NCI-H446 (cell line): ENCODE results near the gene KRT75.

Experiments
- DNase-seq, 2 experiments: peaks; one replicate each; lab custom pipeline; 2025; lab: John Stamatoyannopoulos, UW

KRT75 gene

DNA sequence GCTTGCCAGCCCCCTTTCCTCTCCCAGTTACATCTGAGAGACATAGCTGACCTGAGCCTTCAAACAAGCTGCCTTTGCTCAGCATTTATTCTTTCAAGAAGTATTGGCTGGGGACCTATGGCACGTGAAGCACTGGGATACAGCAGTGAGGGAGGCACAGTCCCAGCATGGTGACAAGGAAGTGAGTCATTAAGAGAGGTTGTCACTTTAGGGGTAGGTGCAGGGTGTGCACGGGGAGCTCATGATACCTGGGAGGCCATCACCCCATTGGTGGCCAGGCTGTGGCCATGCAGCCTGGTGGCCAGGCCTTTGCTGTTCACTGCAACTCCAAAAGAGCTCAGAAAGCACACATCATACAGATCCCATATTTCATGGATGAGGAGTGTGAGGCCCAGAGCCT lies 5.7 kb upstream of the KRT75 start:
- no peak for DNase-seq

DNA sequence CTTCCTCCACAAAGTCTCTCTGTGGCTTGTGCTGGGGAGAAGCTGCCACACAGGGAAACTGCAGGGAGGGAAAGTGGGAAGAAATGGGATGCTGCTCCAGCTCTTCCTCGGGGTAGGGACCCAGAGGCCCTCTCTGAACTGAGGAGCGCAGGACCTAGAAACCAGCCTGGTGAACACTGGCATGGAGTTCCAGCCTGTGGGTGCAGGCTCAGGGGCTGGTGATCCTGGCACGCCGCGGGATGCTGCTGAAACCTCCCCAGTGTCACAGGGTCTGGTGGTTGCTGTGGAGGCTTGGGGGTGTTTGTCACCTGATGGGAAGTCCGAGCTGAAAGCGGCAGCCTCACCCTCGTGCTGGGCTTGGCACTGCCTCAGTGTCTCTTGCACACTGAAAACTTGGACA lies 5.2 kb upstream of the KRT75 start:
- no peak for DNase-seq

DNA sequence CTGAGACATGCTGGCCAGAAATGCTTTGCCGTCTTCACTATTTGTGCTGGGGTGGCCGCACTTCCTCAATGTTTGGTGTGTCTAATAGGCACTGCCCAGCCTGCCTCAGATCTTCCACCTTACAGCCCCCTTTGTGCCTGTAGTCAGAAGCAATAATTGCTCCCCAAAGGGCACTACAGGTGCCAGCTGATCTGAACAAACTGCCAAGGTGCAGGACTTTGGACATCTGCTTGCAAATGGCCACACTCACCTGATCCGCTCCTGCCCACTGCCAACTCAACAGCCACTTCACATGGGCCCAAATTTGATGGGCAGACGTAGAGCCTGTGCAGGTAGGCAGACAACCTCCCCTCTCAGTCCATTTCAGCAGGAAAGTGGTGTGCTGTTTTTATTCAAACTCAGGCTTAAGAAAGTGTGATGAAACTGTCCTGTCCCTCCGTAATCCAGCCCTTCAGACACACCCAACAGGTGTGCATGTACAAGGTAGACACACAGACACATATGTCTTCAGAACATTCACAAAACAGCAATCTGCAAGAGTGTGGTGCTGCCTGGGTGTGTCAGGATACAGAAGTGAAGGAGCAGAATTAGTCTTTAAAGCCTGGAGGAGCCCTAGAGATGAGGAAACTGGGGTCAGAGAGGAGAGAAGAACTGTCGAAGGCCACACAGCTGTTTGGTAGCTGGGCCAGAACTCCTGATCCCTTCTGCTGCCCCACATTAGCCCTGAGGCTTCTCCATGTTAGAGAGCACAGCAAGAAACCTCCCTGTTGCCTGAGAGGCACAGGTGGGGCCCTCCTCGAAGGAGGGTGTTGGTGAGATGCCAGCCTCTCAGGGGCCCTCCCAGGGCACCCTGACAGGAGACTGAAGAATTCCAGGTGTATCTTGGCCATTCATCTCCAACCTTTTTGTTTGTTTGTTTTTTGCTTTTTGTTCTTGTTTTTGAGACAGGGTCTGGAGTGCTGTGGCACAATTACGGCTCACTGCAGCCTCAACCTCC lies 4.4 kb upstream of the KRT75 start:
- no peak for DNase-seq

DNA sequence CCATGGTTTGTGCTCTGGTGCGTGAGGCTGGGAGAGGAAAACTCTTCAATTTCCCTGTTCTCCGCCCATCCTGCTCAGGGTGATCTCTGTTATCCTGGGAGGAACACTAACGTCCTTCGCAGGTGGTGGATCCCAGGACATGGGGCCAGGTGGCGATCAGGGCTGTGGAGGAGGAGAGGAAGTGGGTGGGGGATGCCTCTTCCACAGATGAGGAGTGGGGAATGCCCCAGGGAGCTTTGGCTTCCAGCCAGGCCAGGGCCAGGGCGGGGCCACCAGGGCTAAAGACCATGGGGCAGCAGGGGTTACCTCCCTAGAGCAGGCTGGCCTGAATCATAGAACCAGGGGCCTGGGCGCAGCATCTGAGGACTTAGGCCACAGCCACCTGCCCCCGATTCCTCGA lies 3.3 kb upstream of the KRT75 start:
- no peak for DNase-seq

GRCh38 chr12:52436828-52437474 lies 2.8 kb upstream of the KRT75 start:
- DNase-seq, result no peak

- DNase-seq, result no peak
These were observed 2.0 kb upstream of the KRT75 start for GRCh38 chr12:52436000-52436827.

DNA sequence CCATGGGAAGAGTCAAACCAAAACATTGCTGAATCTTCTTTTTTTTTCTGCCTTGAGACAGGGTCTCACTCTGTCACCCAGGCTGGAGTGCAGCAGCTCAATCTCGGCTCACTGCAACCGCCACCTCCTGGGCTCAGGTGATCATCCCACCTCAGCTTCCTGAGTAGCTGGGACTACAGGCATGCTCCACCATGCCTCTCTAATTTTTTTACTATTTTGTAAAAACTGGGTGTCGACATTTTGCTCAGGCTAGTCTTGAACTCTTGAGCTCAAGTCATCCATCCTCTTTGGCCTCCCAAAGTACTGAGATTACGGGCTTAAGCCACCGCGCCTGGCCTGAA lies 1.5 kb upstream of the KRT75 start:
- DNase-seq, result no peak

DNA sequence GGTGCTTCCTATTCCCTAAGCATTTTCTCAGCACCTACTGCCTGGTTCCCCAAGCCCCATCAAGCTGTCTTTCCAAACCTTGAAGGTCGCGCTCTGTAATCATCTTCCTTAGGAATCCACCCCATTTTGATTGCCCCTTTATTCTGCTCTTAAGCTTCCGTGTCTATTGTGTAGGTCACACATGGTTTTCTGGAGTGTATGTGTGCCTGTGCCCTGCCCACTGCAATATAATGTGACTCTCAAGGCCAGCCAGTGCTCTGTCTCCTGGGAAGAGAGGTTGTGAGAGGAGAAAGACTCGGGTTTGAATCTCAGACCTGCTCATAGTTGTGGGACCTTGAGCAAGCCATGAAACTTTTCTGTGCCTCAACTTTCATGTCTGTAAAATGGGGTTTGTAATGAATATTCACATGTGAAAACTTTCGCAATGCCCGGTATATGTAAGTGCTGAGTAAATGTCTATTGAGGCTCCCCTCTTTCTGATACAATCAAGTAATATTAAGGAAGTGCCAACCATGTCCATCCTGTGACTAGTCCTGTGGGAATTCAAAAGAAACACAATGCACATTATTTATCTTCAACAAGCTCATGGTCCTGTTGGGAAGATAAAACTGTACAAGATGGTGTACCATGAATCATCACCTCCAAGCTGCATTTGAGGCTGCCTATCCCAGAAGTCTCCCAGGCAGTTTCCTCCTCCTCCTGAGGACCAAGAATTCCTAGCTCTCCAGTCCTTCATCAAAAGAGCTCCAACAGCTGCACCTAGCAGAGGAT lies 774 bp upstream of the KRT75 start:
- no peak for DNase-seq

- no peak for DNase-seq
These were observed 580 bp downstream of the KRT75 start for GRCh38 chr12:52433501-52434080.

DNA sequence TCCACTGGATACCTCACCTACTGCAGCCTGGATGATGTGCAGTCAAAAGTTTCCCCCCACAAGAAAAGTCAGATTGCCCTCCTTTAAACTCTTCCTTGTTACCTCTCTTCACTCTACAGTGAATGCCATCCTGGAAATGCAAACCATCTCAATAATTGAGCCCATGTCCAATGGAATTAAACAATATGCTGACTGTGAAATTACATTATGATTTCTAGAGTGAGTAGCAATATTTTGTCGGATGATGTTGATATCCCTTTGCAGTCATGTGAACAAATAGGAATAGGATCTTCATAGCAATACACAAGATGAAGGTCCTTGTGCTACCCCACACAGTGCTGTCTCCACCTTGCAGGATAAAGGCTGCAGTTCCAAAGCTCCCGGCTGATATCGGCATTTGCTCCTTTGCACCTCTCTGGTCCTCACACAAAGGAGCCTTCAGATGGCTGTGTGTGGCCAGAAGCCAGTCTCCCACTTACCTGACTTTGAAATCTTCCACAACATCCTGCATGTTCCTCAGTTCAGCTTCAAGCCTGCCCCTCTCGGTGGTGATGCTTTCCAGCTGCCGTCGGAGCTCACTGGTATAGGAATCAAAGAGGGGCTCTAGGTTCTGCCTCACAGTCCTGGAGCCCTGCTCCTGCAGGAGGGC lies 1.5 kb downstream of the KRT75 start:
- DNase-seq, result no peak

DNA sequence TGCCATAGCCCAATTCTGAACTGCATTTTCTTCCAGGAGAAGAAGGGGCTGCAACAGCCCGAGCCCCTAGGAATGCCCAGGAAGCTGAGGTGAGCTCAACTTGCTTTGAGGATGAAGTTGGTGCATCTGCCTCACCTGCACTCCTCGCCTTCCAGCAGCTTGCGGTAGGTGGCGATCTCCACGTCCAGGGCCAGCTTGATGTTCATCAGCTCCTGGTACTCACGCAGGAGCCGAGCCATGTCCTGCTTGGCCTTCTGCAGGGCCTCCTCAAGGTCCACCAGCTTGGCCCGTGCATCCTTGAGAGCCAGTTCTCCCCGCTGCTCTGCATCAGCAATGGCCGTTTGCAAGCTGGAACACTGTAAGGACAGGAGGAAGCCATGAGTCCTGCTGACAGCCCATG lies 6.0 kb downstream of the KRT75 start:
- DNase-seq, result no peak

- no peak for DNase-seq
These were observed 7.1 kb downstream of the KRT75 start for GRCh38 chr12:52427083-52427482.

DNA sequence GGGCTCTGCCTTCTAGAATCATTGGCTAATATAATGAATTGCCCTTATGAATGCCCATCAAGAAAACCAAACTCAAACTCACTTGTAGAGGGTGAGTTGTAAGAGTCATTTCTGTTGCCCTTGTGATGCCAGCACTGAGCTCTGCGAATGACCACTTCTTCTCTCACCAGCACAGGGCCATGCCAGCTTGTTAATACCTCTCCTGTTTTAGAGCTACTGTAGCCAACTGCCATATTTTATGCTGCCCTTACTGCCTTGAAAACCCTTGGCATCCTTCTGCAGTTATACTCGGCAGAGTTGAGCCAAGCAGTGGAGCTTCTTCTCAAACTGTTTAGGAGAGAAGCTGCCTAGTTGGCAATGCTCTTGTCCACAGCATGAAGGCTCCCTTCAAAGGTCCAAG lies 8.1 kb downstream of the KRT75 start:
- no peak for DNase-seq

GRCh38 chr12:52425466-52425865 lies 8.7 kb downstream of the KRT75 start:
- DNase-seq, result no peak

DNA sequence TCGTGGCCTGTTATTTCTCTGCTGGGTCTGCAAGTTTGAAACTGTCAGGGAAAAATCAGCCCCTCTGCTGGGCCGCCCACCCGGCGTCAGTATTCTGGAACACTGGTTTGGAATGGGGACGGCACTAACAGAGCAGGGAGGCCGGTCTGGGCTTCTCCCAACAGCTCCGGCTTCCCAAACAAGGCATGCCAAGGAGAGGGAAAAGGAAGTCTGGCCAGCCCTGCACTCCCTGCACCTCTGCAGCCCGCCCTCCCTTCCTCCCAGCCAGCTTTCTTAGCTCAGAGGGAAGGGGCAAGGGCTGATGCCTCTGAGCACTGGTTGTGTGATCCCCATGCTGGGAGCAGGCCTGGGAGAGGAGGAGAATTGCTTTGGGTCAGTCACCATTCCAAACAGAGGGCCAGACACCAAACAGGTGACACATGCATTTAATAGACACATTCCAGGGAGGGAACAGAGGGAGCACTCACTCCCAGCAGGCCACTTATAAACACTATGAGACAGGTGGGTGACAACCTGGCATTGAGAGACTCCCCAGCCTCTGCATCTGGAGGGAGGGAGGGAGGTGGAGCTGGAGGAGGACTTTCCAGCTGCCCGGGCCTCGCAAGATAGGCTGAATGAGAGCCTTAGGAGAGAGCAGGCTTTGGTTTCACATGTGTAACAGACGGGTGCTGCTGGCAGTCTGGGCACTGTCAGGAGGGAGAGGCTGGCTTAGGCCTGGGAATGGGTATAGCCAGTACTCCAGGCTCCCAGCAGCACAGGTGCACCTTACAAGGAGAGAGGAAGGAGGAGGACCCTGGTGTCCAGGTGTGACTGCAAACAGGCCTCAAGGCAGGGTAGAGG lies 10.3 kb downstream of the KRT75 start:
- no peak for DNase-seq

DNA sequence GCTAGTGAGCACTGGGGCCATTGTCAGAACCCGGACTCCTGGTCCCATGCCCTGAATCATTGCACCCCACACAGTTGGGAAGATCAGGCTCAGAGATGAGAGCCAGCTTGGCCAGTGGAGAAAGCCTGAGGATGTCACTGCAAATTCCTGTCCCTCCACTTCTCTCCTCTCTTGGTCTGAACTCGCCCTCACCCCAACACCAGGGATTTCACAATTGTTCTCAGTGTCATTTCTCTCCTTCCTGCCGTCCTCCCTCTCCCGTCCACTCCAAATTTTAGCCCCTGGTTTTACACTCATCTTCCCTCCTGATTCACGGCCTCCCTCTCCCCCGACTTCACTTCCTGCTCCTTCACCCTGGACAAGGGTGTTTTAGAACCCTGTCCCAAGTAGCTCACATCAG lies 11.1 kb downstream of the KRT75 start:
- no peak for DNase-seq

- no peak for DNase-seq
These were observed 14.5 kb downstream of the KRT75 start for GRCh38 chr12:52419656-52420055.

DNA sequence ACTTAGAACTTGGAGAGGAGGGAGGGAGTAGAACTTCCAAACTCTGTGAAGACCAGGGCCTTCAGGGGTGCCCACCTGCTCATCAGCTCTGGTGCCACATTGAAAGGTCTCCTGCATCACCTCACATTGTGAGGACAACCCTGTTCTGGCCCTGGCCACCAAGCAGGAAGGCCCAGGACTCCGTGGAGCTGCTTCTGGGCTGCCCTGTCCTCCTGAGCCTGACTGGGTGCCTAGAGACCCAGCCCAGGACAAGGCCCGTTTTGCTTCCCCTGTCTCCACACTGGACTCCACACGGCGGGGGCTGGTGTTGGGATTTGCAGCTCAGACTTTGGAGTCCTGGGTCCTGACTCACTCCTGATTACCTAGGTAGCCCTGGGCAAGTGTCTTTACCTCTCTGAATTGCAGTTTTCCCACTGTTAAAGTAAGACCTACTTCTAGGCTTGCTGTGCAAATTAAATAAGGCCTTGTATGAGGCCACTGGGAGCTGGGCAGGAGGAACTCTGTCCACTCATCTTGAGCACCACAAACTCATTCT lies 15.5 kb downstream of the KRT75 start:
- DNase-seq, result no peak

DNA sequence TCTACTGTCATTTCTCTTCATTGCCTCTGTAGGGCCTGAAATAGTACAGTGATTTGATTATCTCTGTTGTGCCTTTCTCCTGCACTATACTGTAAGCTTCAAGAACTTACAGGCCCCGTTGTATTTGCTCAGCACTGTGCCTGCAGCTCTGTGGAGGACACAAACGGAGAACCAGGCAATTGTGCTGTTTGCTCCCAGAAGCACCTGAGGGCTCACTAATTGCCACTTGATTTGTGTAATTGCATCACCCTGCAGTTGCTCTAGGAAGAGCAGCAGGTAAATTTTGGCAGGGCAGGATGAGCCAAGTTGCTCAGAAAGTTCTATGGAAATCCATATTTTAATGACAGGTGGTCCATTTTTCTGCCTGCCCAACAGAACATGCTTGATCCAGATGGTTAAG lies 16.4 kb downstream of the KRT75 start:
- no peak for DNase-seq

GRCh38 chr12:52416795-52417194 lies 17.4 kb downstream of the KRT75 start:
- DNase-seq, result no peak
